Measurements from ENCODE around the gene SERINC5.

SERINC5 gene

DNA sequence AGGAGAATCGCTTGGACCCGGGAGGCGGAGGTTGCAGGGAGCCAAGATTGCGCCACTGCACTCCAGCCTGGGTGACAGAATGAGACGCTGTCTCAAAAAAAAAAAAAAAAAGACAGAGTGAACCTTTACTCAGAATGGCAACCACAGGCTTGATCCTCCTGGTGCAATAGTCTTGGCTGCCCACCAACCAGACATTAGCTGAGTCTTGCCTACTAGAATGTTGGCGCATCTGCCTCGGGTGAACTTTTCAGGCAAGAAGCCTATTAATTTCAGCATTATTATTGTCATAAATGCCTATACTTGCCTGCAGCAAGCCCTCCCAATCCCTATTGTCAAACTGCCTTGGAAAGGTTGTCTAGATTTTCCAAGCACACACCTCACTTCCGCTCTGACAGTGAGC is 4.2 kb downstream of the SERINC5 start:
- no peak for DNase-seq

DNA sequence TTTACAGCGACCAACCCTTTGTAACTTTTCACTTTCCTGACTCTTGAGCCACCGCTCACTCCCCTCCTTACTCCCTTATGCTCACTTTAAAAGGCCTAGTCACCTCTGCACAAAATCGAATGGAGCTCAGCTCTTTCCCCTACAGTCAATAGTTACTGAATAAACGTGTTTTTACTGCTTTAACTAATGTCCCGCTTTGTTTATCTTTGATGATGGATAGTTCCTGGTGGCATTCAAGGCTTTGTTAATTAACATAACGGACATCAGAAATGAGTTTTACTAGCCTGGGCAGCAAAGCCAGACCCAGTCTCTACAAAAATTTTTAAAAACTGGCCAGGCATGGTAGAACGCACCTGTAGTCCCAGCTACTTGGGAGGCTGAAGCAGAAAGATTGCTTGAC is 5.0 kb downstream of the SERINC5 start:
- no peak for DNase-seq

DNA sequence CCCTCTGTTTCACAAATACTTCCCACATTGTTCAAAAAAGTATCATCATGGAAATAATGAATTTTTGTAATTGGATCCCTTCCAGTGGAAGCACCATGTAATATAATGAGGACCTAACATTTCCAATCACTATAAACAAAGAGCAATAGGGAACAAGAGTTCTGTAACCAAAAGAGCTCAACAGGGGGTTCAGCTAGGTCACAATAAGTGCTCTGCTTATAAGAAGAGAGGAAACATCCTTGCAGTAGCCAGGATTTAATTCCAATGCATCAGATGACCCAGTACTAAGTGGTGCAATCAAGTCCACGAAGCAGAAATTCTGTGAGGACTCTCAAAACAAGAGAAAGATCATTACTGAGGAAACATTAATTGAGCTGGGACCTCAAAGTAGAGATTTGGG is 5.9 kb downstream of the SERINC5 start:
- no peak for DNase-seq

DNA sequence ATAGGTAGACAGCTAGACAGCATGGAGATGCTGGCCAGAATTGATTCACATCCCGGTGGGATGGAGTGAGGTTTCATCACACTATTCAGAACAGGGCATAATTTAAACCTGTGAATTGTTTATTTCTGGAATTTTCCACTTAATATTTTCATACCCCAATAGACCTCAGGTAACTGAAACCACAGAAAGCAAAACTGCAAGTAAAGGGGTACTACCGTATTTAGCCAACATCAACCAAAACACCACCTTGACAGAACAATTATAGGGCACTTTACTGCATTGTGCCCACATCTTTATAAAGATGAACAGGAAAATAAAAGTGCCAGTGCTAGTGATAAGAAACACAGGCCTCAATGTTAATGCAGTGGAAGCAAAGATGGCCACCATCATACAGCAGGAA is 7.5 kb downstream of the SERINC5 start:
- DNase-seq = no peak

DNA sequence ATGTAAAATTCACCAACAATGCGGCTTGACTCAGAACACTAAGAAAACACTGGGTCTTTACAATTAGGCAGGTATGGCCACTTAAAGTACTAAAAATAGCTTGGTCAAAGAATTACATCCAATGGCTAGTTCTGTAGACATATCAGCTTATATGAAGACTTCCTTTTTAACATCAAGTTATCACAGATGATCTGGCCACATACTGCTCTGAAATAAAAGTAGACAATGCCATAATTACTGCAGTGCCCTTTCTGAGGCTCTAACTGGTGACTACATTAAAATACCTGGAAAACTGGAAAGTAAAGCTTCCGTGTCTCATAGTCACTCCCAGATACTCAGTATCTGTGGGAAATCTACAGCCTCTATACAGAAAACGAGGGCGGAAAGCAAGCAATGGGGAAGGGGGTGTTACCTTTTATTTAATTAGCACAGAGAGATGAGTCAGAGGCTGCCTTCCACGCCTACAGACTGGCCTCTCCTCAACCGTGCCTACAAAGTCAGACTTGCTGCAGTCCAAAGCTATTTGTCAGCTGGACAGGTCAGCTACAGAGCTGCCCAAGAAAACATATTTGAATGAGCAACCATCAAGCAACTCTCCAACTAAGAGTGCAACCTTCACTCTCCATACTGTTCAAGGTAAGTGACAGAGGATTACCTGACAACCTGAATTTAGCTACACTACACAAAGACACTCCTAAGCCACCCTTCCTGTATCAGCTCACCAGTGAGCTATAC is 8.7 kb downstream of the SERINC5 start:
- peak; percentile 71 for DNase-seq

DNA sequence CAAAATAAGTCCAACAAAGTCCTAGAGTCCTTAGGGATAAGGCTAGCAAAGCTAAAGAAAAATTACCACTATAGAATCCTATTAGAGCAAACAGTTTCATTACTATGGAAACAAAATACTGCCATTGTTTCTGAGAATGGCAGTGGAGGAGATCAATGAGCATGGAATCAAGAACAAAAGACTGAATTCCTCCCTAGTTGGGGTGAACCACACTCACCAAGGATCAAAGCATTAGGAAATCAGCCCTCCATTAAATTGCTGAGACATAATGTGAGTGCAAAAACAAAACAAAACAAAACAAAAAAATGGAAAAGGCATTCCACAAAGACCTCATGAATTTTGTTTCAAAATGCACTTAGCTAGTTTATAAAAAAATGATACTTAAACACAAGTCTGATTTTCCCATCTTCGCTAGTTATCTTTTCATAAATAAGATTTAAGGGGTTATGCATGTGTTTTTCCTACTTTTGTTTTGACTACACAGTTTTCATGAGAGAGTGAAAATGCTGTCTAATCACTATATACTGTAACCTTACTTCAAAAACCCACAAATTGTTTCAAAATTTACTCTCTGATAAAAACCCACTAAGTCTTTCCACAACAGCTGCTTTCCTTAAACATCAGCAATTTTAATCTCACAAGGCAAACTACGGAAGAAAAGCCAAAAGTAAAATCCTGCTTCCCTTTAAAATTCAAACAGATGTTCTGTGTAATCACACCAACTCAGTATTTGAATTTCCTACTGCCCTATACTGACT is 9.7 kb downstream of the SERINC5 start:
- DNase-seq = no peak

DNA sequence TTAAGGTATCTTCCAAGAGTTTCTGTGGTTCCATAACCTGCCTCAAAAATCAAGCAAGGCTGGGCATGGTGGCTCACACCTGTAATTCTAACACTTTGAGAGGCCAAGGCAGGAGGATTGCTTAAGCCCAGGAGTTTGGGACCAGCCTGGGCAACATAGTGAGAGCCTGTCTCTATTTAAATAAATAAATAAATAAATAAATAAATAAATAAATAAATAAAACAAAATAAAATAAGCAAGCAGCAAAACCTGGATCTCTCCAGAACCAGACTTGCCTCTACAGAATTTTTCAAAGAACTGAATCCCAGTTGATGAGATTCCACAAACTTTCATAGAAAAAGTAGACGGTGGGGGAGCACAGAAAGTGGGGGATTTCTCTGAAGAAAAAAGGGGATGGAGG is 12.3 kb downstream of the SERINC5 start:
- no peak for DNase-seq

DNA sequence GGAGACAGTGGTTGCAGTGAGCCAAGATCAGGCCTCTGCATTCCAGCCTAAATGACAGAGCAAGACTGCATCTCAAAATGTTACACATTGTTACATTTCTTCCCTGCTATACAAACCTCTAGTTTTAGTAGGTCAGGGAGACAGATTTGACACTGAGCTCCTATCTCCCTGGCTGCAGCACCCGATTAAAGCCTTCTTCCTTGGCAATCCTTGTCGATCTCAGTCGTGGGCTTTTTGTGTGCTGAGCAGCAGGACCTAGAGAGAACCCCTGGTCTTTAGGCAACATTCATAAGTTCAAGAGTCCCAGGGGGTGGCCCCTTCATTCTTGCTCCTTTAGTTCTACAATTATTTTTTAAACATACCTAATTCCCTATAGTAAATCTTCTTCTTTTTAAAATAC is 13.0 kb downstream of the SERINC5 start:
- DNase-seq = no peak

DNA sequence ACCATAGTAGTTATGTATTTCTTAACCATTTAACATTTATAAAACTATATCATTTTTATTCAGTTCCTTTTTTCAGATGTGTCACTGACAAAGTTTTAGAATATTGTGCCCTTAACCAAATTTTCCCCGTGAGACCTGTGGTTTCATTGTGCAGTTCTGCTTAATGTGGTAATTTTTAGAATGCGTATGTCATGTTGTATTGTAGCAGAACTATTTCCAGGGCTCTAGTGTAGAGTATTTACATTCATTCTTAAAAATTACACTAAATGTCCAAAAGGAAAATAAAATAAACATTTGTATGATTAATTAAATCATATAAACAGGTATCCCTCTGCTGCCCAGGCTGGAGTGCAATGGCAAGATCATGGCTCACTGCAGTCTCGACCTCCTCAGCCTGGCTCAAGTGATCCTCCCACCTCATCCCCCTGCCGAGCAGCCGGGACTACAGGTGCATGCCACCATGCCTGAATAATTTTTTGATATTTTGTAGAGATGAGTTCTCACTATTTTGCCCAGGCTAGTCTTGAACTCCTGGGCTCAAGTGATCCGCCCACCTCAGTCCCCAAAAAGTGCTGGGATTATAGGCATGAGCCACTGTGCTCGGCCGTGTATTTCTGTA is 15.4 kb downstream of the SERINC5 start:
- DNase-seq = no peak

DNA sequence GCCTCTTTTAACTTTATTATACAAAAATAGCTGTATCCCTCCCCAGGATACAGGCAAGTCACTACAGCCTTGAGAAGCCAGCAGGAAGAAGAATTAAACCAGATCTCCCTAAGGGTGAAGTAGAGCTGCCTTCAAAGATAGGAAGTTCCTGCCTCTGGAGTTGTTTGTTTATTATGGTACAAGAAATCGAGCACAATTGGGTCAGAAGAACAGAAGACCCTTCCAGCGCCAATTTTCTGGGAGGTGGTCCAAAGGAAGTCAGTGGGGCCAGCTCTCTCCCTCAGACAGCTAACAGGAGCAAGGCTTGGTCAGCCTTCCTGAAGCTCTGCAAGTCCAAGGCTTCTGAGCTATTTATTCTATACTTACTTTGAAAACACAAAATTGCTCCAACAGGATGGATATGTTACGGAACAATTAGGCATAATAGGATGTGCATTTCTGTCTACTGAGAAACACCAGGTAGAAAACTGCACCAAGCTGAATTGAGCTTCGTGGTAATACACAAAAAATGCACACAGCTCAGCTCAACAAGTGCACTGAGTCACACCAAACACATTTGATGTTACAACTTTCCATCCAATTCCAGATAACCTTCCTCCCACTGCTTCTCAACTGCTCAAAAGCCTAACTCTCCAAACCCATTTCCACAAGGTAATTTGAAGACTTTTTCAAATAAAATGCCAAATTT is 16.0 kb downstream of the SERINC5 start:
- DNase-seq = no peak

DNA sequence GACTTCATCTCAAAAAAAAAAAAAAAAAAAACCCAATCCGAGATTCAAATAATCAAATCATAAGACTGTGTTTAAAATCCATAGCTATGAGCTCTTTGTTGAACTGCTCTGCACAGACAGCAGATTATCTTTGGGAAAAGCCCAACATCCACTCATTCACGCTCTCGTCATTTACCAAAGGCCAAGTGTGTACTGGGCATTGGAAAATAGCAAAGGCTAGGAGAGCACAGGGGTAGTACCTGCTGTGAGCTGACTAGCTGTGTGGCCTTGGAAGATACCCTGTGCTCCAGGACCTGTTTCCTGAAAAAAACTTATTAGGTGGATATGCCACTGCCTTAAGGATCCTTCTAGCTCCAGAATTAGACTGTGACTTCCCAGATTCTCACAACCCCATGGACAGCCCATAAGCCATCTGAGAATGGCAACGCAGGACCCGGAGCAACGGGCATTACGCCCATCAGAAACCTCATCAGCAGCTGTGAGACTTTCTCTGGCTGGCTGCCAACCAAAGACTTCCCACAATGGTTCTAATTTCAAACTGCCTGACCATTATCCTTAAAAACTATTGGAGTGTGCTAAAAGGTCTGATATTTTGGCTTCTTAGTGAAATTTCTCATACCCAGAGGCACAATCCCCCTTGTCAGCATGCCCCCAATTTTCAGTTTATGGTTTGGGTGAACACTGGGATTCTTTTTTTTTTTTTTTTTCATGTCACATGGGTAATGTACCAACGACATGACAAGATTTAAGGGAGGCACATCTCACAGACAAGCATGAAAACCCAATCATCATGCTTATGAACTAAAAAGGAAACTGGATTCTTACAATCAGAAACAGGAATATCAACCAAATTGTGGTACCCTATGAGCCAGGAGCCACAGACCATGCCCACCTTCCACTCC is 16.8 kb downstream of the SERINC5 start:
- peak; percentile 32 for DNase-seq

DNA sequence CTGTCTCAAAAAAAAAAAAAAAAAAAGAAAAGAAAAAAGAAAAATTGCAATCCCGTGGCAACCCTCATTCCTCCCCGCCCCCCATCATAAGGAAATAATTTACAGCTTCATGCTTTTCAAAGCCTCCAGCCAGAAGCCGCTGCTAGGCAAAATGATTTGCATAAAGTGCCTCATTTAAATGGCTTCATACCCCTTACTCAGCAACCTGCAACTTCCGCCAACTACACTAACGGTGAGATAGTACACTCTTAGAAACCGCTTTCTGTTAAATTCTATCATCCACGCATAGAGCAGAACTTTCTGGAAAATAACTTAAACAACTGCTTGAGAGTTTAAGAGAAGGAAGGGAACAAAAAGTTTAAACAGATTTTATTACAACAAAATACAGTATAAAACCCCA is 17.8 kb downstream of the SERINC5 start:
- no peak for DNase-seq

DNA sequence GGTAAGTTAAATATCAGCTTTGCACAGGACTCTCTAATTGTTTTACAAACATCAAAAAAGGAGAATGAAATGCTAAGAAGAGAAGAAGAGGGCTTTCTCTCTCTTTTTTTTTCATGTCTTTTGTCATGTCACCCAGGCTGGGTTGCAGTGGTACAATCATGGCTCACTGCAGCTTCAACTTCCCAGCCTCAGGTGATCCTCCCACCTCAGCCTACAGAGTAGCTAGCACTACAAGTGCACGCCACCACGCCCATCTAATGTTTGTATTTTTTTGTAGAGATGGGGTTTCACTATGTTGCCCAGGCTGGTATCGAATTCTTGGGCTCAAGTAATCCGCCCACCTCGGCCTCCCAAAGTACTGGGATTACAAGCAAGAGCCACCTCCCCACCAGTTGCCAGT is 18.6 kb downstream of the SERINC5 start:
- no peak for DNase-seq

DNA sequence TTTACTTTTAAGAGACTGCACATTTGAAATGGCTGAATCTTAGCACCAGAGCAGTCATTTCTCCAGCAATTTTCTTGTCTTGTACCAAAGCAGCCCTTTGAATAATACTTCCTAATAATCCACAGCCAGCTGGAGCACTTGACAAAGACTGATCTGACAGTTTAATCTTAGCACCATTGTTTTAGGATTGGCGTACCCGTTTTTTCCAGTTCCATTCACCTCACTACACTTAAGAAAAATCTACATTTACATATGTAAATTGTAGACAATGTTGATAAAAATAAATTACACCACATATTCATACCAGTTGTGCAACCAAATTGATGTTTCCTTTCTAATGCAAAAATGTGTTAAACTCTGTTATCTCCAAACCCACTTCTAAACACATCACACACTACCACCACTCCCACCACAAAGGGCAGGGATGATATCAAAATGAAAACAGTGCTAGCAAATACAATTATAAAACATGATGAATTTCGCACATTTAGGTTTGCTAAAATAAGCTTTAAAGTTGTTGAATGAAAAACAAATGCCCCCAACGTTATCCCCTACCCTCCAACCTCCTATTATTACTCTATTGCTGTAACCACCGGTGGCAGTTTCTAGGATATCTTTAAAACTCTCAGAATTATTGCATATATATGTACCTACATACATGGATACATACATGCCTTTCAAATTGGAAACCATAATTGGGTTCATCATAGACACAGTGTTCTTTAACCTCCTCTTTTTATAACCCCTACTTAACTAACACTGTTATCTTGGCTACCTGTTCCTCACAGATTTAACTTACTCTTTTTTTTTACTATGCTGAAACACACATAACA is 21.5 kb downstream of the SERINC5 start:
- DNase-seq = no peak

DNA sequence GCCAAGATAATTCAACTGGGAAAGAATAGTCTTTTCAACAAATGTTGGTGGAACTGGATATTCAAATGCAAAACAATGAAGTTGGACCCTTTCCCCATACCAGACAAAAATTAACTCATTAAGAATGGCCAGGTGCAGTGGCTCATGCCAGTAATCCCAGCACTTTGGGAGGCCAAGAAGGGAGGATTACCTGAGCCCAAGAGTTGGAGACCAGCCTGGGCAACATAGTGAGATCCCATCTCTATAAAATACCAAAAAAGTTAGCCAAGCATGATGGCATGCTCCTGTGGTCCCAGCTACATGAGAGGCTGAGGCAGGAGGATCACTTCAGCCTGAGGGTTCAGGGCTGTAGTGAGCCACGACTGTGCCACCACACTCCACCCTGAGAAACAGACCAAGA is 24.2 kb downstream of the SERINC5 start:
- DNase-seq = no peak

DNA sequence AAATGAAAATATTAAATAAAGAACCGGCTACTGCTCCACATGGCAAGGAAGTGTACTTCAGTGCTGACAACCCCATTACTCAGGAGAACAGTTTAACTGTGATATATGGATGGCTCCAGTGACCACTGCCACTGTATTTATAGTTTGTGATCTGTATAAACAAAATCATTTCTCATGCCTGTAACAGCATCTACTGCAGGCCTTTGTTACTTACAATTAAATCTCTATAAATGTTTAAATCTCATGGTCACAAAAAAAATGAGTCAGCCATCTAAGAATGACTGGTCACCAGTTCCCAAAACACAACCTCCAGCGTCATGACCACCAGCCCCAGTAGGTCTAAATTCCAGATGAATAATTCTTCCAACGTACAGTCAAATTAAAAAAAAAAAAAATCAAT is 24.6 kb downstream of the SERINC5 start:
- DNase-seq = no peak

DNA sequence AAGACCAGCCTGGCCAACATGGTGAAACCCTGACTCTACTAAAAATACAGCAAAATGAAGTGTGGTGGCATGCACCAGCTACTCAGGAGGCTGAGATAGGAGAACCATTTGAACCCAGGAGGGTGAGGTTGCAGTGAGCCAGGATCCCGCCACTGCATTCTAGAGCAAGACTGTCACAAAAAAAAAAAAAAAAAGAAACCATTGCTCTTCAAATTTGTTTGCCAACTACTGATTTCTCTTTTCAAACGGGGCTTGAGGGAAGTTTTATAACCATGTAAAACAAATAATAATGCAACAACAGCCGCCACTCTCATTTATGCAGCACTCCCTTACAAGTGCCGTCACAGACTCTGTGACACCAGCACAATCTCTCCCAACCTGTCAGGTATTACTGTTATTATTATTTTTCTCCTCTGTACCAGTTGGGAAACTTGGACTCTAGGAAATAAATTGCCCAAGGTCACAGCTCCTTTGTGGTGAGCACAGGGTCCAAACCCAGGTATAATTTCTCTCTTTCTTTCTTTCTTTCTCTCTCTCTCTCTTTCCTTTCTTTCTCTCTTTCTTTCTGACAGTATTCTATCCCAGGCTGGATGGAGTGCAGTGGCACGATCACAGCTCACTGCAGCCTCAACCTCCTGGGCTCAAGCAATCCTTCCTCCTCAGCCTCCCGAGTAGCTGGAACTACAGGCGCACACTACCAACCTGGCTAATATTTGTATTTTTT is 25.4 kb downstream of the SERINC5 start:
- no peak for DNase-seq

DNA sequence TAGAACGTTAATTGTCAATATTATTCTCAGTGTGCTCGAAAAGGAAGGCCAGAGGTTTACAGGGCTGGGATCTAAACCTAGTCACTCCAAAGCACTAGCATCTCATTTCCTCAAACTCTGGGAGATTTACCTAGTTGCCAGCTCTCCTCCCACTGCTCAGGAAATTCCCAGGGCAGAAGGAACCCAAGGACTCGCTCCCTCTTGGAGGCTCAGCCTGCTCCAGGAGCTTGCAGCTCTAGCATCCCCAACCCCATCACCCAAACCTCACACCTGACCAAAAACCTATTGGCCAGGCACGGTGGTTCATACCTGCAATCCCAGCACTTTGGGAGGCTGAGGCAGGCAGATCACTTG is 26.0 kb downstream of the SERINC5 start:
- no peak for DNase-seq

DNA sequence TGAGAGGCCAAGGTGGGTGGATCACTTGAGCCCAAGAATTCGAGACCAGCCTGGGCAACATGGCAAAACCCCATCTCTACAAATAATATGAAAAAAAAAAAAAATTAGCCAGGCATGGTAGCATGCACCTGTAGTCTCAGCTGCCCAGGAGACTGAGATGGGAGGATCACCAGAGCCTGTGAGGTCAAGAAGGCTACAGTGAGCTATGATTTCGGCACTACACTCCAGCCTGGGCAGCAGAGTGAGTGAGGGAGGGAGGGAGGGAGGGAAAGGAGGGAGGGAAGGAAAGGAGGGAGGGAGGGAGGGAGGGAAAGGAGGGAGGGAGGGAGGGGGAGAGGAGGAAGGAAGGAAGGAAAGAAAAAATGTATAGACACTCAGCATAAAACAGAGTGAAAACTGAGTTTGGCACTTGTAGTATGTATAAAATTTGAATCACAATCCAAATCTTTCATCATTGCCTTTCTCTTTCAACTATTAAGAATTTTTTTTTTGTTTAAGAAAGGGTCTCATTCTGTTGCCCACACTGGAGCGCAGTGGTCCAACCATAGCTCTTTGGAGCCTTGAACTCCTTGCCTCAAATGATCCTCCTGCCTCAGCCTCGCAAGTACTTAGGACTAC is 27.8 kb downstream of the SERINC5 start:
- no peak for DNase-seq

DNA sequence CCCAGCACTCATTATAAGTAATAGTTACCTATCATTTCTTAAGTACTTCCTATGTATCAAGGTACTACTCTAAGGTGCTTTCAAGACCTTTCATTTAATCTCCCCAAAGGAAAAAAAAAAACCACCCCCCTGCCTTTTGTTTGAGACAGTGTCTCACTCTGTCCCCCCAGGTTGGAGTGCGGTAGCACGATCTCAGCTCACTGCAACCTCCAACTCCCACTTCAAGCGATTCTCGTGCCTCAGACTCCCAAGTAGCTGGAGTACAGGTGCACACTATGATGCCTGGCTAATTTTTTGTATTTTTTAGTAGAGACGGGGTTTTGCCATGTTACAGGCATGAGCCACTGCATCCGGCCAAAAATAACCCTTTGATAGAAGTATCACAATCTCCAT is 29.9 kb downstream of the SERINC5 start:
- DNase-seq = no peak
